HG02943 (cell line): ENCODE measurements around the gene ARHGAP26.

Experiments used
- ATAC-seq: cut with Tn5 transposase; IDR thresholded peaks from one replicate; pipeline ENCODE4 v1.9.1; 2021; ENCODE audit warnings: mild to moderate bottlenecking, low read depth, moderate library complexity; ENCODE audit not compliant: unreplicated experiment

ARHGAP26 gene

GRCh38 chr5:143050183-143050582 is 280.0 kb downstream of the ARHGAP26 start:
- no peak for ATAC-seq

- ATAC-seq: no peak
Observed at GRCh38 chr5:143051244-143052058, 281.3 kb downstream of the ARHGAP26 start.

- ATAC-seq: no peak
Observed at GRCh38 chr5:143052967-143053682, 282.9 kb downstream of the ARHGAP26 start.

- ATAC-seq: no peak
Observed at GRCh38 chr5:143053780-143054179, 283.6 kb downstream of the ARHGAP26 start.

- ATAC-seq: peak; percentile 48
Observed at GRCh38 chr5:143054480-143054941, 284.3 kb downstream of the ARHGAP26 start.

GRCh38 chr5:143055596-143056338 is 285.6 kb downstream of the ARHGAP26 start:
- no peak for ATAC-seq

- no peak for ATAC-seq
Observed at GRCh38 chr5:143056339-143056704, 286.1 kb downstream of the ARHGAP26 start.

GRCh38 chr5:143056792-143057579 is 286.8 kb downstream of the ARHGAP26 start:
- ATAC-seq: no peak

GRCh38 chr5:143057580-143057999 is 287.4 kb downstream of the ARHGAP26 start:
- peak; percentile 53 for ATAC-seq

- no peak for ATAC-seq
Observed at GRCh38 chr5:143059355-143059754, 289.2 kb downstream of the ARHGAP26 start.

- no peak for ATAC-seq
Observed at GRCh38 chr5:143059976-143060765, 290.0 kb downstream of the ARHGAP26 start.

GRCh38 chr5:143061161-143061945 is 291.2 kb downstream of the ARHGAP26 start:
- no peak for ATAC-seq

- no peak for ATAC-seq
Observed at GRCh38 chr5:143062379-143062778, 292.2 kb downstream of the ARHGAP26 start.

- no peak for ATAC-seq
Observed at GRCh38 chr5:143063175-143063970, 293.2 kb downstream of the ARHGAP26 start.

GRCh38 chr5:143064218-143064641 is 294.1 kb downstream of the ARHGAP26 start:
- no peak for ATAC-seq

GRCh38 chr5:143064676-143065075 is 294.5 kb downstream of the ARHGAP26 start:
- ATAC-seq: no peak

GRCh38 chr5:143065185-143065965 is 295.2 kb downstream of the ARHGAP26 start:
- no peak for ATAC-seq
